Skeletal muscle tissue (tissue), 4 donors: ENCODE data around the gene TARBP1. TPM values are rescaled to one million over a fixed set of nuclear protein-coding genes. Genes with fewer than 3 reads are reported as not detected.
A peak's percentile ranks its signal among the peaks of the same experiment; 100 is the strongest.

Experiments used
- H3K27ac ChIP-seq: one replicate; pipeline ENCODE4 v1.7.0; 2013; ENCODE audit warnings: mild to moderate bottlenecking, low read depth, low read length, inconsistent platforms
- H3K27me3 ChIP-seq, 3 donors: one replicate each; pipeline ENCODE4 v1.7.0; 2013; ENCODE audit warnings: low read length in 3 of 3; ENCODE audit not compliant: control insufficient read depth in 3 of 3, insufficient read depth in 3 of 3
- H3K36me3 ChIP-seq, 3 donors: one replicate each; pipeline ENCODE4 v1.7.0; 2013; ENCODE audit warnings: low read length in 3 of 3; ENCODE audit not compliant: control insufficient read depth in 3 of 3, insufficient read depth in 3 of 3
- H3K4me1 ChIP-seq, 3 donors: one replicate each; pipeline ENCODE4 v1.7.0; 2013; ENCODE audit warnings: low read length in 3 of 3, mild to moderate bottlenecking in 3 of 3; ENCODE audit not compliant: control insufficient read depth in 3 of 3, insufficient read depth in 3 of 3
- H3K4me3 ChIP-seq, 3 donors: one replicate each; pipeline ENCODE4 v1.7.0; 2013; ENCODE audit warnings: low read length in 3 of 3
- H3K9ac ChIP-seq, 3 donors: one replicate each; pipeline ENCODE4 v1.7.0; 2013; ENCODE audit warnings: low read length in 3 of 3, mild to moderate bottlenecking in 3 of 3, moderate library complexity in 2 of 3, low read depth in 1 of 3
- H3K9me3 ChIP-seq, 3 donors: one replicate each; pipeline ENCODE4 v1.7.0; 2013; ENCODE audit warnings: low read length in 3 of 3; ENCODE audit not compliant: control insufficient read depth in 3 of 3
- total RNA-seq: library from RNA; depleted of rRNA; stranded (reverse); fragments of >200 nt; gene quantifications from one replicate; pipeline ENCODE4 v1.2.3, GENCODE V29; 2014
- donor health status: Osteomylitis.

TARBP1 gene
- total RNA-seq, 1 donor from 2014 or later = 36.5 TPM

DNA sequence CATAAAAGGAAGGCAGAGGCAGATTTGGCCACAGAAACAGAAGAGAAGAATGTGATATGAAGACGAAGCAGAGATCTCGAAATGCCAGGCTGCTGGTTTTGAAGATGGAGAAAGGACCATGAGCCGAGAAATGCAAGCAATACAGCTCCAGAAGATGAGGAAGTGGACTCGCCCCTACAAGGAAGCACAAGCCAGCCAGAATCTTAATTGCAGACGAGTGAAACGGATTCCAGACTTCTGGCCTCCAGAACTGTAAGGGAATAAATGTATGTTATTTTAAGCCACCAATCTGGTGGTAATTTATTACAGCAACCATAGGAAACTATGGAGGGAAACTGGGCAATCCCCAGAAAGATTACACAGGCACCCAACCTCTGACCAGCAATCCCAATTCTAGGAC, 24.1 kb downstream of the TARBP1 start:
- H3K4me3 ChIP-seq = no peak overlapping the region
- no peak overlapping the region for H3K27ac ChIP-seq
- H3K4me1 ChIP-seq = peaks cover 0 to 4% (median 4%) of the 10 kb centered on the region in 3 donors
- no peaks in the 10 kb centered on the region for H3K9me3 ChIP-seq
- peaks cover 4 to 17% (median 15%) of the 10 kb centered on the region in 3 donors for H3K36me3 ChIP-seq
- no peak overlapping the region for H3K9ac ChIP-seq
- H3K27me3 ChIP-seq = no peaks in the 10 kb centered on the region

- Histone ChIP-seq H3K27ac (no peak overlapping the region), H3K36me3 (peaks cover 6 to 27% (median 22%) of the 10 kb centered on the region in 3 donors), H3K4me1 (no peaks in the 10 kb centered on the region), H3K4me3 (no peak overlapping the region), H3K27me3 (no peaks in the 10 kb centered on the region), H3K9me3 (no peaks in the 10 kb centered on the region), H3K9ac (no peak overlapping the region)
Observed at GRCh38 chr1:234452406-234452965, 26.5 kb downstream of the TARBP1 start.

- H3K36me3 ChIP-seq = peaks cover 0 to 18% (median 2%) of the 10 kb centered on the region in 3 donors
- no peak overlapping the region for H3K9ac ChIP-seq
- no peaks in the 10 kb centered on the region for H3K9me3 ChIP-seq
- H3K4me1 ChIP-seq = peaks cover 6 to 12% (median 8%) of the 10 kb centered on the region in 3 donors
- no peak overlapping the region for H3K4me3 ChIP-seq
- H3K27ac ChIP-seq = no peak overlapping the region
- no peaks in the 10 kb centered on the region for H3K27me3 ChIP-seq
Observed at GRCh38 chr1:234440348-234440747, 38.6 kb downstream of the TARBP1 start.

GRCh38 chr1:234438579-234438978, 40.4 kb downstream of the TARBP1 start:
- peaks cover 6 to 12% (median 8%) of the 10 kb centered on the region in 3 donors for H3K4me1 ChIP-seq

DNA sequence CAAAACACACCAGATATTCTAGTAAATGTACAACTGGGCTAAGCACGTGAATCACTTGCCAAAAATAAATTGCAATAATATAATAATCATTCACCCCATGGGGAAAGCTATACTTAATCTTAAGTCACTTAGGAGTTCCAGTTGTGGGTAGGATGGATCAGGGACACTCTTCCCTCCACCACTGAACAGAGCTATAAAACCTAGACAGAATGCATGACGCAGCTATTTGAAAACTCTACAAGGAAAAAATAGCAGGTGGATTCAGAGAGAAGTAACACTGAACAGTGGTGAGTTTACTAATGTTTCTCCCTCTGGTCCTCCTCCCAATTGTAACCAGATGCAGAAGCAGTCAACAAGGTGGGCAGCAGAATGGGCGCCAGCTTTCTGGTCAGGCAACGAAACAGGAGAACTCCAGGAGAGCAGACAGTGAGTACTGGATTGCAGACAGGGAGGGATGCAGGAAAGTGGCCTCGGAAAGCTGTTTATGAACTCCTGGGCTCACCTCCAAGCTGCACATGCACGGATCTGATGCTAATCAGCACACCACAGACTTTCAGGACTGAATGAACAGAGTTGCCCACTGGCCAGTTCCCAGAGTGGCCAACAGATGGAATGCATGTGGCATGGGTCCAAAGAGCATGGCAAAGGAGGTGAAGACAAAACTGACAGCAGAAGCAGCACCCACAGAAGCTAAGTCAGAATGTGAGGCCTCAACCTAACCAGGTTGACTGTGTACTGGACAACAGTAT, 41.4 kb downstream of the TARBP1 start:
- Histone ChIP-seq H3K9ac (no peak overlapping the region), H3K36me3 (peaks cover 0 to 7% (median under 1%) of the 10 kb centered on the region in 3 donors), H3K4me3 (peak overlapping the region in 2 of 3 donors; percentile 13 to 15)

More at GRCh38 chr1:234438579-234438978, 40.4 kb downstream of the TARBP1 start:
- Histone ChIP-seq H3K4me3 (no peak overlapping the region), H3K27ac (no peak overlapping the region), H3K27me3 (no peaks in the 10 kb centered on the region), H3K9me3 (no peaks in the 10 kb centered on the region), H3K9ac (no peak overlapping the region), H3K36me3 (peaks cover 0 to 11% (median 0%) of the 10 kb centered on the region in 3 donors)

GRCh38 chr1:234435620-234436019, 43.4 kb downstream of the TARBP1 start:
- Histone ChIP-seq H3K9me3 (no peaks in the 10 kb centered on the region), H3K4me1 (peaks cover 6 to 12% (median 8%) of the 10 kb centered on the region in 3 donors), H3K36me3 (peaks cover 0 to 7% (median 5%) of the 10 kb centered on the region in 3 donors), H3K9ac (no peak overlapping the region), H3K27ac (no peak overlapping the region), H3K27me3 (no peaks in the 10 kb centered on the region), H3K4me3 (no peak overlapping the region)

More for the DNA sequence above, 41.4 kb downstream of the TARBP1 start:
- Histone ChIP-seq H3K27me3 (no peaks in the 10 kb centered on the region), H3K27ac (no peak overlapping the region), H3K9me3 (no peaks in the 10 kb centered on the region), H3K4me1 (peaks cover 6 to 12% (median 8%) of the 10 kb centered on the region in 3 donors)

DNA sequence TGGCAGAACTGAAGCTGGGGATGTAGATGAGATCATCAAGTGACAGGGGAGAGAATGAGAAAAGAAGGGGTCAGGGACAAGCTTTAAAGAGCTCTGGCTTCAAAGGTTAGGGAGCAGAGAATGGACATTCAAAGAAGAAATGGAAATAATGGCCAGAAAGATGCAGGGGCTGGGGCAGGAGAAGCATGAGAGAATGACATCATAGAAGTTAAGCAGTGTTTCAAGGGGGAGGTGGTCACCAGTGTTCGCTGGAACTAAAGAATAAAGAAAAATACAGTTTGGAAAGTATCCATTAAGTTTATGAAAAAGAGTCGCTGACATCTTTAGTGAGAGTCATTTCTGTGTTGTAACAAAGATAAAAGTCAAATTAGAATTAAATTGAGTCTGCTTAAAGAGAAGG, 44.3 kb downstream of the TARBP1 start:
- Histone ChIP-seq H3K27ac (no peak overlapping the region), H3K27me3 (no peaks in the 10 kb centered on the region), H3K36me3 (peaks cover 4 to 13% (median 8%) of the 10 kb centered on the region in 3 donors), H3K4me1 (peaks cover 6 to 12% (median 8%) of the 10 kb centered on the region in 3 donors), H3K9me3 (no peaks in the 10 kb centered on the region), H3K4me3 (no peak overlapping the region), H3K9ac (no peak overlapping the region)

- Histone ChIP-seq H3K27ac (no peak overlapping the region), H3K4me1 (peaks cover 6 to 12% (median 8%) of the 10 kb centered on the region in 3 donors), H3K36me3 (peaks cover 8 to 18% (median 12%) of the 10 kb centered on the region in 3 donors), H3K4me3 (no peak overlapping the region), H3K9me3 (no peaks in the 10 kb centered on the region), H3K27me3 (no peaks in the 10 kb centered on the region), H3K9ac (no peak overlapping the region)
Observed at GRCh38 chr1:234433563-234434285, 45.3 kb downstream of the TARBP1 start.

DNA sequence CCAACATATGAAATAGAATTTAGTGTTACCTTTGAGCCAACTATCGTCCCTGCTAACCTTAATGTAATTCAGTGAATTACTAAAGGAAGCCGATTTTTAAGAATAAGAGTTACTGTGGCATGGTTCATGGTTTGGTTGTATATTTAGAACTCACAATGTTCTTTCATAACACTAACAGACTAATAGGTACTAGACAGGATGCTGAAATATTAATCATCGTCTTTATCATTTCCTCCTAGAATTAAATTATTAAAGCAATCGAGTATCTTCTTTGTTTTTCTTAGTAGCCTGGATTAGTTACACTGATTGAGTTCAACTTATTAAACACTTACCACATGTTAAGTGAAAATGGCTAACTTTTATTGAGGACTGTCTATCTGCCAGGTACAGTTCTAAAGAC, 47.7 kb downstream of the TARBP1 start:
- no peaks in the 10 kb centered on the region for H3K9me3 ChIP-seq
- H3K4me3 ChIP-seq = no peak overlapping the region
- H3K27ac ChIP-seq = no peak overlapping the region
- no peaks in the 10 kb centered on the region for H3K27me3 ChIP-seq
- H3K36me3 ChIP-seq = peaks cover 8 to 23% (median 14%) of the 10 kb centered on the region in 3 donors
- no peak overlapping the region for H3K9ac ChIP-seq
- H3K4me1 ChIP-seq = no peaks in the 10 kb centered on the region
